Sigmoid colon (tissue), 7 donors: ENCODE measurements around the gene ADGRV1. TPM values are rescaled to one million over a fixed set of nuclear protein-coding genes. Genes with fewer than 3 reads are reported as not detected.

Experiments used
- DNase-seq: peaks from one replicate; pipeline ENCODE4 v3.0.0-alpha.2; 2019
- H3K27ac ChIP-seq, 4 donors: fragments of 200-600 bp; sonication (generic); one replicate each; pipeline ENCODE4 v1.5.1; 2016 to 2019; ENCODE audit warnings: mild to moderate bottlenecking in 1 of 4
- H3K27me3 ChIP-seq, 3 donors: fragments of 200-600 bp; sonication (generic); one replicate each; pipeline ENCODE4 v1.5.1; 2019; ENCODE audit warnings: mild to moderate bottlenecking in 1 of 3
- H3K36me3 ChIP-seq, 4 donors: fragments of 200-600 bp; sonication (generic); one replicate each; pipeline ENCODE4 v1.5.1; 2016 to 2019
- H3K4me1 ChIP-seq, 4 donors: fragments of 200-600 bp; sonication (generic); one replicate each; pipeline ENCODE4 v1.5.1; 2017 to 2019
- H3K4me3 ChIP-seq, 4 donors: fragments of 200-600 bp; sonication (generic); one replicate each; pipeline ENCODE4 v1.5.1; 2017 to 2019; ENCODE audit warnings: mild to moderate bottlenecking in 2 of 4, moderate library complexity in 1 of 4
- H3K9me3 ChIP-seq, 4 donors: fragments of 200-600 bp in 3 of 4; sonication (generic) in 3 of 4; one replicate each; pipeline versions ENCODE4 v1.5.1 to v1.6.1; 2013 to 2019
- EP300 ChIP-seq, 4 donors: sonication (generic); formaldehyde crosslinking; IDR thresholded peaks; one replicate each; pipeline ENCODE4 v1.6.1; 2017; ENCODE audit warnings: antibody characterized with exemption in 4 of 4
- POLR2A ChIP-seq, 2 donors: fragments of 450-650 bp; IDR thresholded peaks; one replicate each; pipeline ENCODE4 v1.6.1; 2016; ENCODE audit warnings: antibody characterized with exemption in 2 of 2, mild to moderate bottlenecking in 2 of 2, moderate library complexity in 2 of 2
- POLR2AphosphoS5 ChIP-seq, 4 donors: sonication (generic); formaldehyde crosslinking; IDR thresholded peaks; one replicate each; pipeline ENCODE4 v1.6.1; 2017; ENCODE audit warnings: antibody characterized with exemption in 4 of 4
- WGBS, 2 donors: extraction: QIAGEN DNeasy Blood & Tissue Kit; methylation state at CpG; one replicate each; pipeline ENCODE4 v1.1.7; 2013; 5-methylcytosine and 5-hydroxymethylcytosine counted together
- intact Hi-C: fragments of 100-400 bp; cut with DNase I; formaldehyde crosslinking; loops from one replicate; pipeline ENCODE4 v1.15.1; 2023
- polyA plus RNA-seq, 3 donors: library from polyadenylated mRNA; stranded (reverse); fragments of 200-250 nt; gene quantifications; one replicate each; pipeline ENCODE4 v1.2.3, GENCODE V29; 2013
- total RNA-seq, 4 donors: library from RNA; depleted of rRNA; stranded (reverse); fragments of >200 nt; gene quantifications; one replicate each; pipeline ENCODE4 v1.1.0, GENCODE V29; 2016
- TF ChIP-seq, protein P1 (sequence below), 4 experiments: fragments of 450-650 bp in 3 of 4; fragments of 200-600 bp in 1 of 4; IDR thresholded peaks; one replicate each; pipeline ENCODE4 v1.5.1; 2016 to 2019; ENCODE audit warnings: antibody characterized with exemption in 4 of 4, mild to moderate bottlenecking in 3 of 4, moderate library complexity in 2 of 4
- donor health status: healthy with polysubstance abuse.
- donor health status: Bipolar disorder and iron deficiency.
- donor health status: healthy.

Gene ADGRV1
- total and polyA plus RNA-seq, 7 donors, result 0.54 to 2.1 (median 0.74) TPM; not detected in 1

DNA sequence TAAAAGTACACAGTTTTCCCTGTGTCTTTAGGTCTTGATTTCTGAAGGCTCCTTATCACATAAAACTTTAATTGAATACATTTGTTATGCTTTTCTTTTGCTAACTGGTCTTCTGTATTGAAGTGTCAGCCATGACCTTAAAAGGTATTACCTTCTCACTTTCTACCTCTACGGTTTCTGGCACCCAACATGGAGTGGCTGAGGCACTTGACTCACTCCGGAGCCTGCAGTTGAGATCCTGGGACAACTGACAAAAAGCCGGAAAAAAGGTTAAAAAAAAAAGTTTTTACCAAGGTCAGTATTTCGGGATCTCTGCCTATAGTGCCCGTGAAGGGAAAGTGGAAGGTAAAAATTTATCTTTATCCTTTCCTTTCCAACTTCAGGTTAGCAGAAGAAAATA, 627.5 kb downstream of the ADGRV1 start:
- no peaks in the 10 kb centered on the region for H3K27me3 ChIP-seq
- WGBS, 2 donors, result 93 to 96% methylated on average over 5 of the region's 5 CpGs

DNA sequence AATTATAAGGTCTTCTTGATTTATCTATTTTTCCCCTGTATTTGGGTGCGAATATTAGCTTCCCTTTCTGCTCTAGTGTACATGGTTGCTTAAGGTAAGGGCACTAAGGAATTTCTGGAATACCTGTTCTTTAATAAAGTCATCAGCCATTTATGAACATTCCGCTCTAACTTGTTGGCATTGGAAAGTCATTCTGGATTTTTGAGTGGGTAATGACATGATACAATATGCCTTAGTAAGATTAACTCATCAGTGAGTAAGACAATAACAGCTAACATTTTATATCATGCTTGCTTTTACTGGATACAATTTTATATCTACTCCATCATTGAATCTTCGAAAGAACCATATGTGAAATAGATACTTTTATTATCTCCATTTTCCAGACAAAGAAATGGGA, 628.4 kb downstream of the ADGRV1 start:
- no peaks in the 10 kb centered on the region for H3K9me3 ChIP-seq
- no peak overlapping the region for H3K27ac ChIP-seq
- H3K4me1 ChIP-seq, result peaks cover 0 to 30% (median 21%) of the 10 kb centered on the region in 4 donors
- H3K36me3 ChIP-seq, result no peaks in the 10 kb centered on the region
- intact Hi-C loops, result loop anchor here (5.0 kb wide), 1 partner anchor 195 kb away; the partner anchor contains the start of gene ARRDC3
- no peaks in the 10 kb centered on the region for H3K27me3 ChIP-seq
- H3K4me3 ChIP-seq, result no peak overlapping the region
- TF ChIP-seq EP300 (IDR thresholded peaks at IDR 0.05) (no peak), POLR2AphosphoS5 (IDR thresholded peaks at IDR 0.05) (no peak), POLR2A (IDR thresholded peaks at IDR 0.05) (no peak)
- TF ChIP-seq, protein P1, sequence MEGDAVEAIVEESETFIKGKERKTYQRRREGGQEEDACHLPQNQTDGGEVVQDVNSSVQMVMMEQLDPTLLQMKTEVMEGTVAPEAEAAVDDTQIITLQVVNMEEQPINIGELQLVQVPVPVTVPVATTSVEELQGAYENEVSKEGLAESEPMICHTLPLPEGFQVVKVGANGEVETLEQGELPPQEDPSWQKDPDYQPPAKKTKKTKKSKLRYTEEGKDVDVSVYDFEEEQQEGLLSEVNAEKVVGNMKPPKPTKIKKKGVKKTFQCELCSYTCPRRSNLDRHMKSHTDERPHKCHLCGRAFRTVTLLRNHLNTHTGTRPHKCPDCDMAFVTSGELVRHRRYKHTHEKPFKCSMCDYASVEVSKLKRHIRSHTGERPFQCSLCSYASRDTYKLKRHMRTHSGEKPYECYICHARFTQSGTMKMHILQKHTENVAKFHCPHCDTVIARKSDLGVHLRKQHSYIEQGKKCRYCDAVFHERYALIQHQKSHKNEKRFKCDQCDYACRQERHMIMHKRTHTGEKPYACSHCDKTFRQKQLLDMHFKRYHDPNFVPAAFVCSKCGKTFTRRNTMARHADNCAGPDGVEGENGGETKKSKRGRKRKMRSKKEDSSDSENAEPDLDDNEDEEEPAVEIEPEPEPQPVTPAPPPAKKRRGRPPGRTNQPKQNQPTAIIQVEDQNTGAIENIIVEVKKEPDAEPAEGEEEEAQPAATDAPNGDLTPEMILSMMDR (IDR thresholded peaks at IDR 0.05), result no peak
- 74 to 83% methylated on average over 3 of the region's 3 CpGs for WGBS, 2 donors
- no peak for DNase-seq

More for the DNA sequence above, 627.5 kb downstream of the ADGRV1 start:
- Histone ChIP-seq H3K36me3 (no peaks in the 10 kb centered on the region), H3K9me3 (no peaks in the 10 kb centered on the region), H3K27ac (no peak overlapping the region), H3K4me3 (no peak overlapping the region), H3K4me1 (peaks cover 0 to 30% (median 21%) of the 10 kb centered on the region in 4 donors)
- no peak for DNase-seq
- intact Hi-C loops, result loop anchor here (5.0 kb wide), 1 partner anchor 196 kb away; the partner anchor contains the start of gene ARRDC3
- TF ChIP-seq POLR2AphosphoS5 (IDR thresholded peaks at IDR 0.05) (no peak), POLR2A (IDR thresholded peaks at IDR 0.05) (no peak), EP300 (IDR thresholded peaks at IDR 0.05) (no peak)
- TF ChIP-seq, protein P1 (IDR thresholded peaks at IDR 0.05), result no peak

DNA sequence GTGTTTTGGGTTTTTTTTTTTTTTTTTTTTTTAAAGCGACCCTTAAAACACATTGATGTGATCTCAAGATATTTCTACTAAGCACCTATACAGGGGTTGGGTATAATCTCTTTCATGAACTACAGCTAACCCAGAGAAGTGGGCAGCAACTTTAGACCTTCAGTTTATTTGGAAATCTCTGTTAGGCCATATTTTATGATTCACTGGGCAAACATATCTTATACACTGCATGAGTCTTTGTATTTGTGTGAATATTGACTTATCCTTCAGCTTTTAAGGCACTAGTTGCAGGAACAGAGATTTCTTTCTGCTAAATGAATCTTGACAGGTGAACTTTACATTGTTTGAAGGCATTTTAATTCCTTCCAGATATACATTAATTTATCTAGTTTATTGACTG, 630.2 kb downstream of the ADGRV1 start:
- Histone ChIP-seq H3K36me3 (no peaks in the 10 kb centered on the region), H3K4me3 (no peak overlapping the region), H3K4me1 (peaks cover 0 to 19% (median 16%) of the 10 kb centered on the region in 4 donors), H3K9me3 (no peaks in the 10 kb centered on the region), H3K27me3 (no peaks in the 10 kb centered on the region), H3K27ac (peak overlapping the region in 1 of 4 donors; percentile 66)
- WGBS, 2 donors, result 94 to 100% methylated on average over 1 of the region's 1 CpG
- no peak for DNase-seq
- TF ChIP-seq, protein P1 (IDR thresholded peaks at IDR 0.05), result no peak
- no peak for TF ChIP-seq POLR2AphosphoS5 (IDR thresholded peaks at IDR 0.05)
- TF ChIP-seq EP300 (IDR thresholded peaks at IDR 0.05), result no peak
- TF ChIP-seq POLR2A (IDR thresholded peaks at IDR 0.05), result no peak
- intact Hi-C loops, result loop anchor here (5.0 kb wide), 1 partner anchor 194 kb away; the partner anchor contains the start of gene ARRDC3

DNA sequence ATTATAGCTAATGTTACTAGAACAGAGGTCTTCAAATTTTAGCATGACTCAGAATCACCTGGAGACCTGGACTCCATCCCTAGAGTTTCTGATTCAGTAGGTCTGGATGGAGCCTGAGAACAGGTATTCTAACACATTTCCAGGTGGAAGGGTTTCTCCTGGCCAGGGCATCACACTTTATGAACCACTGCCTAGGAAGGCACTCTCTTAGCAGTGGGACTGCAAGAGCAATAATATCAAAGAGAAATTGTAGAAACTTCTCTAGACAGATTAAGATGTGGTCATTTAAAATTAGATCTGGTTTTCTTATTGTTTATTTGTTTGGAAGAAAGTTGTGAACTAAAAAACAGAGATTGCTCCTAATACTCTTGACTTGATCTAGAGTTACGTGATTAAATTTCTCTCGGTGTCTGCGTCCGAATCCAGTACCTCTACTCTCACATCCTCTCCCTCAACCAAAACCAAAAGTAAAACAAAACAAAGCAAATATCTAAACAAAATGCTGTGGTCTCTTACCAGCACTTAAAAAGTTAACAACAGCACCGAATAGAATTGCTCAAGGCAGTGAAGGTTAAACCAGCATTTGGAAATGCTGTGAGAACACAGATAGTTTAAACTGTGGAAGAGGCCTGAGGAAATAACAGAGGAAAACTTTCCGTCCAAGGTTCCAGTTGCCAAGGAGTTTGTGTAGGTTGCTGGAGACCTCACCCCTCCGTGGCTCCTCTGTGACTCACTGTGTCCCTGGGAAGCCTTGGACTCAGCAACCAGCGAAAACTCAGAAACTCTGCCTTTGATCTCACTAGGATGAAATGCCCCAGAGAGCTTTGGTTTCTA, 631.1 kb downstream of the ADGRV1 start:
- Histone ChIP-seq H3K4me1 (peaks cover 0 to 19% (median 13%) of the 10 kb centered on the region in 4 donors), H3K36me3 (no peaks in the 10 kb centered on the region), H3K27me3 (no peaks in the 10 kb centered on the region), H3K9me3 (no peaks in the 10 kb centered on the region), H3K27ac (peak overlapping the region; percentile 52 to 71 (median 67)), H3K4me3 (peak overlapping the region in 1 of 4 donors; percentile 11)
- intact Hi-C loops, result loop anchor here (5.0 kb wide), 1 partner anchor 193 kb away; the partner anchor contains the start of gene ARRDC3
- 64 to 78% methylated on average over 8 of the region's 8 CpGs for WGBS, 2 donors
- DNase-seq, result peak; percentile 80
- peak in 1 of 4 donors; percentile 24 for TF ChIP-seq POLR2AphosphoS5 (IDR thresholded peaks at IDR 0.05)
- TF ChIP-seq POLR2A (IDR thresholded peaks at IDR 0.05), result no peak

DNA sequence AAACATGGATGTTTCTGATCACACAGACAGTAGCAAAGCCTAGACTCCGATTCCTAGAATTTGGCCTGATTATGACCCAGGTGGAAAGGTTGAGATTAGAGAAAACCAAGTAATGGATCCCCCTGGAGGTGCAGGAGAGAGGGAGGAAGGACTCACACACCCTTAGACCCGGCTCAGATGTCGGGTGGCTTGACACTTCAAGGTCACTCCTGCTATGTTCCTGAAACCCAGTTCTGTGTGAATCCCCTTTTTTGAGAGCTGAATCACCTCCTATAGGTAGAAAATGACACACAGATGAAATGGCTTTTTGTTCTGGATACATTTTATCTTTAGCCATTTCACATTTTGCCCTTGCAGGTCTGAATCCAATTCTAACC, 631.7 kb downstream of the ADGRV1 start:
- peak overlapping the region; percentile 52 to 71 (median 67) for H3K27ac ChIP-seq
- peak overlapping the region in 1 of 4 donors; percentile 11 for H3K4me3 ChIP-seq
- intact Hi-C loops, result no loop called here
- peaks cover 0 to 19% (median 13%) of the 10 kb centered on the region in 4 donors for H3K4me1 ChIP-seq
- no peaks in the 10 kb centered on the region for H3K36me3 ChIP-seq
- no peak for DNase-seq
- WGBS, 2 donors, result 73 to 80% methylated on average over 3 of the region's 3 CpGs
- TF ChIP-seq EP300 (IDR thresholded peaks at IDR 0.05) (no peak), POLR2AphosphoS5 (IDR thresholded peaks at IDR 0.05) (no peak), POLR2A (IDR thresholded peaks at IDR 0.05) (no peak)
- TF ChIP-seq, protein P1 (IDR thresholded peaks at IDR 0.05), result no peak
- no peaks in the 10 kb centered on the region for H3K9me3 ChIP-seq
- no peaks in the 10 kb centered on the region for H3K27me3 ChIP-seq
